ENCODE results near the gene NUP58.

GRCh38 chr13:25365720-25366235 lies 64.4 kb downstream of the NUP58 start:
- TF ChIP-seq CTCF (IDR thresholded peaks at IDR 0.05), result no peak
- TF ChIP-seq POLR2AphosphoS5 (IDR thresholded peaks at IDR 0.05), result no peak
- no peak for TF ChIP-seq POLR2A (IDR thresholded peaks at IDR 0.05)

Measured in gastroesophageal sphincter (tissue), 3 donors.